ENCODE data around the gene DOCK10. TPM values are rescaled to one million over a fixed set of nuclear protein-coding genes. Genes with fewer than 3 reads are reported as not detected.
A peak's percentile ranks its signal among the peaks of the same experiment; 100 is the strongest.
"Not testable (repeated sequence)": the region's sequence is repeated elsewhere in the genome, so short reads cannot be mapped to it uniquely, and the experiment has no call there.

DOCK10 gene
- total RNA-seq, 1 experiment from 2014 or later = 52.9 TPM

- DNase-seq (ENCODE audit: low read depth) = peak; percentile 88
Observed at GRCh38 chr2:224948859-224949258, 93.4 kb downstream of the DOCK10 start.

- no peak for DNase-seq (ENCODE audit: low read depth)
Observed at GRCh38 chr2:224948005-224948404, 94.3 kb downstream of the DOCK10 start.

- no peak for DNase-seq (ENCODE audit: low read depth)
Observed at GRCh38 chr2:224947566-224947965, 94.7 kb downstream of the DOCK10 start.

- DNase-seq (ENCODE audit: low read depth) = peak; percentile 90
Observed at GRCh38 chr2:224946895-224947294, 95.4 kb downstream of the DOCK10 start.

- no peak for DNase-seq (ENCODE audit: low read depth)
Observed at GRCh38 chr2:224944707-224945547, 97.3 kb downstream of the DOCK10 start.

- not testable (repeated sequence) for DNase-seq (ENCODE audit: low read depth)
Observed at GRCh38 chr2:224943601-224944041, 98.6 kb downstream of the DOCK10 start.

- DNase-seq (ENCODE audit: low read depth) = no peak
Observed at GRCh38 chr2:224941960-224942359, 100.3 kb downstream of the DOCK10 start.

- no peak for DNase-seq (ENCODE audit: low read depth)
Observed at GRCh38 chr2:224940618-224941017, 101.7 kb downstream of the DOCK10 start.

GRCh38 chr2:224938651-224939182 lies 103.6 kb downstream of the DOCK10 start:
- peak; percentile 89 for DNase-seq (ENCODE audit: low read depth)

GRCh38 chr2:224937887-224938286 lies 104.4 kb downstream of the DOCK10 start:
- DNase-seq (ENCODE audit: low read depth) = no peak

- no peak for DNase-seq (ENCODE audit: low read depth)
Observed at GRCh38 chr2:224934526-224935188, 107.6 kb downstream of the DOCK10 start.

- DNase-seq (ENCODE audit: low read depth) = no peak
Observed at GRCh38 chr2:224933431-224933830, 108.8 kb downstream of the DOCK10 start.

GRCh38 chr2:224932522-224932921 lies 109.7 kb downstream of the DOCK10 start:
- no peak for DNase-seq (ENCODE audit: low read depth)

GRCh38 chr2:224931956-224932355 lies 110.3 kb downstream of the DOCK10 start:
- DNase-seq (ENCODE audit: low read depth) = no peak

- no peak for DNase-seq (ENCODE audit: low read depth)
Observed at GRCh38 chr2:224930990-224931389, 111.3 kb downstream of the DOCK10 start.

GRCh38 chr2:224930124-224930523 lies 112.1 kb downstream of the DOCK10 start:
- no peak for DNase-seq (ENCODE audit: low read depth)

GRCh38 chr2:224929512-224929911 lies 112.8 kb downstream of the DOCK10 start:
- DNase-seq (ENCODE audit: low read depth) = no peak

GRCh38 chr2:224927646-224928173 lies 114.6 kb downstream of the DOCK10 start:
- DNase-seq (ENCODE audit: low read depth) = peak; percentile 27

GRCh38 chr2:224927011-224927410 lies 115.3 kb downstream of the DOCK10 start:
- no peak for DNase-seq (ENCODE audit: low read depth)

- DNase-seq (ENCODE audit: low read depth) = peak; percentile 44
Observed at GRCh38 chr2:224925810-224926100, 116.5 kb downstream of the DOCK10 start.

GRCh38 chr2:224925061-224925809 lies 117.0 kb downstream of the DOCK10 start:
- no peak for DNase-seq (ENCODE audit: low read depth)

- DNase-seq (ENCODE audit: low read depth) = no peak
Observed at GRCh38 chr2:224924631-224925030, 117.6 kb downstream of the DOCK10 start.
